NCI-H2227 (cell line): ENCODE results near the gene SAMM50.
"Not testable (repeated sequence)": the region's sequence is repeated elsewhere in the genome, so short reads cannot be mapped to it uniquely, and the experiment has no call there.

Experiments used
- DNase-seq: peaks from one replicate; lab custom pipeline; 2025; ENCODE audit not compliant: unreplicated experiment; lab: John Stamatoyannopoulos, UW

The SAMM50 gene

DNA sequence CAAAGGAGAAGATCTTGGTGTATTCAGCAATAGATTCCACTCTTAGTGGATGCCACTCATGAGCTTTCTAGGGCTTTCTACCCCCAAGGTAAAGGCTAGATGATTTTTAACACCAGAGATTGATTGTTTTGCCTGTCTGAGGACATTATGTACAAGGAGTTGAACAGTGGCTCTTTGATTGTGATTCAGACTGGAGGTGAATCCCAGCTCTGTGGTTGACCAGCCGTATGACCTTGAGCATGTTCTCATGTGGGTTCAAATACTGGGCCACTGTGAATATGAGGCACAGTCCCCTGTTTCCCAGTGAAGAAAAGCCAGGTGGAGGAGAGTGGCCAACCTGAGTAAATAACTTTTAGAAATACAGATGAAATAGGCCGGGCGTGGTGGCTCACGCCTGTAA is 44.9 kb downstream of the SAMM50 start:
- no peak for DNase-seq

DNA sequence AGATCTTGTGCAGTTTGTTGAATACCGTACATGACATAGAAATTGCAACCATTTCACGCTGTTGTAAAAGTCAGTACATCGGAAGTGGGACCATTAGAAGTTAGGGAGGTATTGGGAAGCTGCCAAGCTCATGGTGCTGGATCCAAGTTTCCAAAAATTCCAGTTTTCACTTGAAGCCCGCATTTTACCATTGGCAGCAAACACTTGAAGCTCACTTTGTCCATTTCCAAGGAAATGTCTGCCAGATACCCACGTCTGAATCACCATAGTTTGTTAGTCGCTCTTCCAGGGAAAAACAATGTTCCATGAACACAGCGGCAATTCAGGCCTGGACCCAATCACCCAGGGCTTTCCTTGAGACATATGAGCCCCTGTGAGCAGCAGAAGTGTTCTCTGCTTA is 46.3 kb downstream of the SAMM50 start:
- no peak for DNase-seq

- no peak for DNase-seq
These were observed 47.1 kb downstream of the SAMM50 start for GRCh38 chr22:44002324-44002723.

DNA sequence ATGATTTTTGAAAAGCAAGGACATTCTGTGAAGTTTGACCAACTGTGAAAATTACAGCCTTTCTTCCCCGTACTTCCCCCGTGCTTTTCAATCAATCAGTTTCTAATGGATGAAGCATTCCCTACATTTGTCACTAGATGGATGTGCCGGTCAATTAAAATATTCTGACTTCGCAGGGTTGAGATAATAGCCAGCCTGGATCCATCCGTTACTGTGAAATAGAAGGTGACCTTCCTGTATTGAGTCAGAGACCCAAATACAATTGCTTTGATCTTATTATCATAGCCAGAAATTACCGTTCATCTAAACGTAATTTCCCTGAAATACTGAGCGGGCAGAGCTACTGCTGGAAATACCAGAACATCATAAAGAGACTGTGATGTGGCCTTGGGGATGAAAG is 47.8 kb downstream of the SAMM50 start:
- DNase-seq, result peak; percentile 32

DNA sequence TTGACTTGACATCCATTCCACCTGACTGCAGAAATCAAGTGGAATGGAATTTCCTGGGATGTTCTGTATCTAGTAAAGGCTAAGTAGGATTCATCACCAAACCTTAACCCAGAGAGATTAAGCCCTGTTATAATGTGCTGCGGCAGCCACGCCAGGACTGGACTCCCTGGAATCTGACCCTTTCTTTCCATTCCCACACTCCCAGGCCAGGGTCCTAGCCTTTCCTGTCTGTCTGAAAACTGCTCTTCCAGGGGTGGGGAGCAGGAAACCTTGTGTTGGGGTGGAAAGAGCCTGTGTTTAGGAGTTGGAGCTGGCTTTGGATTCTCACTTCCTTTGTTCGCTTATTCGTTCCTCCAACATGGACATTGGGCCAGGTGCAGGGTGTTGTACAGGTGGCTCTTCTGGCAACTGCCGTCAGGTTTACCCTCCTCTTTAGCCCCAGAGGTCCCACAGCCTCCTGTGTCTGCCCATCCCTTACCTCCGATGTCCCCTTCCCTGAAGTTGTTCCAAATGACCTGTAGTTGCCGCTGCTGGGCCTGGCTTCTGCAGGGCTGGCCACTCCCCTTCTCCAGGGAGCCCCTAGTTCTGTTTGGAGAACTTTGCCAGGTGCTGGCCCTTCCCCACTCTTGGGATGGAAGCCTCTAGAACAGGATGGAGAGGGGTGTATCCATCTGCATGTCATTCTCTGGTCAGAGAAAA is 48.3 kb downstream of the SAMM50 start:
- no peak for DNase-seq

- DNase-seq, result no peak
These were observed 48.8 kb downstream of the SAMM50 start for GRCh38 chr22:44004104-44004460.

DNA sequence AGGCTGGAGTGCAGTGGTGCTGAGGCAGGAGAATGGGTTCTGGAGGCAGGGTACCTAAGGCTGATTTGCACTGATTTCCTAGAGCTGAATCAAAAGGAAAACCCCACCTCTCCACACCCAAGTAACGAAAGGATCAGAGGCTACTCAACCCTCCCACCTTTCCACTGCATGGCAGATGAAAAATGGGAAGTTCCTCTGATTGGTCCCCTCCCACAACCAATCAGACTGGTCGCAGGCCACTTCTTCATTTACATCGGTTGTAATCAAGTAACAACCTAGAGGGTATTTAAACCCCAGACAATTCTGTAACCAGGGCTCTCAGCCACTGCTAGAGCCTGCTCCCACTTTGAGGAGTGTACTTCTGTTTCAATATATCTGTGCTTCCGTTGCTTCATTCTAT is 50.3 kb downstream of the SAMM50 start:
- DNase-seq, result no peak

- no peak for DNase-seq
These were observed 56.9 kb downstream of the SAMM50 start for GRCh38 chr22:44012162-44012561.

DNA sequence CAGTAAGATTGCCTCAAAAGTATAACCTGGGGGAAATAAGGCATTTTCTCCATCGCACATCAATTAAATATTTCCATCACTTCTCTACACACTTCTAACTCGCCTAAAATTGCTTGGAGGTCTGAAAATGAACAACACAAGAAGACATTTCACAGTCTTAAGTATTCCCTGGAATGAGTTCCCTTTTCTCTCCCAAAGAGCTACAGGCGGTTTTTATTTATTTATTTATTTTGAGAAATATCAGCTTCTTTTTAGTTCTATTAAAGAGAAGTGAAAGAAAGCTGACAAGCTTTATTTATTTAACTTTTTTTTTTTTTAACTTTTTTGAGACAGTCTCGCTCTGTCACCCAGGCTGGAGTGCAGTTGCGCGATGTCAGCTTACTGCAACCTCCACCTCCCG is 57.3 kb downstream of the SAMM50 start:
- DNase-seq, result no peak

- DNase-seq, result no peak
These were observed 59.0 kb downstream of the SAMM50 start for GRCh38 chr22:44014241-44014640.

- DNase-seq, result not testable (repeated sequence)
These were observed 61.3 kb downstream of the SAMM50 start for GRCh38 chr22:44016586-44016985.

DNA sequence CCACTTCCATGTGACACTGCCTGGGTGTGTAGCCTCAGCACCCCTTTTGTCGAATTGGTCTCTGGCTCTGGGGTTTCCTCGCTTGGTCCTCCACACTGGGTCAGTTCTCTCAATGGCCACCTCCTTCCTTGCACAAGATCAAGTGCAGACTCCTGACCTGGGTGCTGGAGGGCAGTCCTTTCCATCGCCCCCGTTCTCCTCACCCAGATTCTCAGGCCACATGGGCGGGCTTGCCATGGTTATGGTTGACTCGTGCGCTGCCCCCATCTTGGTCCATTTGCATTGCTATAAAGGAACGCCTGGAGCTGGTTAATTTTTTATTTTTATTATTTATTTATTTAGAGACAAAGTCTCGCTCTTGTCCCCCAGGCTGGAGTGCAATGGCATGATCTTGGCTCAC is 63.4 kb downstream of the SAMM50 start:
- DNase-seq, result no peak

GRCh38 chr22:44019416-44019815 is 64.2 kb downstream of the SAMM50 start:
- DNase-seq, result no peak

GRCh38 chr22:44019846-44020245 is 64.6 kb downstream of the SAMM50 start:
- no peak for DNase-seq

- no peak for DNase-seq
These were observed 65.7 kb downstream of the SAMM50 start for GRCh38 chr22:44020981-44021380.

- DNase-seq, result no peak
These were observed 68.4 kb downstream of the SAMM50 start for GRCh38 chr22:44023404-44024287.

GRCh38 chr22:44024288-44024921 is 69.2 kb downstream of the SAMM50 start, which contains the start of gene PARVB:
PARVB (plus strand) TSS chr22:44024302; CDS start chr22:44024340, 38 bp downstream.
- no peak for DNase-seq

- no peak for DNase-seq
These were observed 70.2 kb downstream of the SAMM50 start for GRCh38 chr22:44025171-44026065.

DNA sequence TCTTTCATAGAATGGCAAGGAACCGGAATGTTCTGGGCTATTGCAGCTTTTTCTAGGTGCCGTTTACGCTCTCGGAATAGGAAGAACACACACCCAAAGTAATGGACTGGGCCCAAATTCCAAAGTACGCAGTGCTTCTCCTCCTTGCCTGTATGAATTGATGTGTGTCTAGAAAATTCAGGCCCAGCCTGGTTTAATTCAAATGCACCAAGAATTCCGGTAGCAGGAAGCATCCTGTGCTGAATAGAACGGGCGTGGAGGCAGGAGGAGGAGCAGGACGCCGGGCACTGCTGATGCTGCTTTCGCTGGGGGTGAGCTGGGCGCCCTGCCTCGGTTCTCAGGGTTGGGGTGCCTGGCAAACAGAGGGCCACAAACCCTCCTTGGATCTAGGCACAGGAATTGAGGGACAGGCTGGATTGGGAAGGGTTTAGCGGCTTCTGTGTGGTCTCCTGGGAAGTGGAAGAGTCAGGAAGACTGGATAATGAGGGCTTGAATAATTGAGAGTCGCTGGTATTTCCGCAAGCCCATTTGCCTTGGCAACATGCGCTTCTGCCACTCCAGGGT is 70.9 kb downstream of the SAMM50 start:
- no peak for DNase-seq
